OCI-LY3 (cell line): ENCODE data around the gene TMEM144.

ENCODE experiments used
- H2AFZ ChIP-seq: fragments of 200-600, 300-600 bp; shearing (Covaris generic); 2 replicates; pipeline ENCODE4 v1.6.0; 2014; ENCODE audit warnings: antibody characterized with exemption, low read depth, low read length
- H3K27ac ChIP-seq: fragments of 200-600, 300-600 bp; sonication (generic); 2 replicates; pipeline ENCODE4 v1.5.1; 2014; ENCODE audit warnings: mild to moderate bottlenecking, low read length, moderate library complexity, mixed read lengths
- H3K27me3 ChIP-seq: fragments of 200-600, 300-600 bp; sonication (generic); 2 replicates; pipeline ENCODE4 v1.6.1; 2014; ENCODE audit warnings: low read depth, low read length, mixed read lengths
- H3K36me3 ChIP-seq: fragments of 200-600, 300-600 bp; sonication (generic); replicated peaks from 2 replicates; pipeline ENCODE3; 2014; ENCODE audit warnings: low read depth, low read length, mixed read lengths
- H3K4me1 ChIP-seq: fragments of 300-600, 200-600 bp; sonication (generic); 2 replicates; pipeline ENCODE4 v1.6.1; 2014; ENCODE audit warnings: low read length, mixed read lengths
- H3K4me2 ChIP-seq: fragments of 200-600, 300-600 bp; sonication (generic); 2 replicates; pipeline ENCODE4 v1.6.1; 2014; ENCODE audit warnings: low read length, mixed read lengths
- H3K4me3 ChIP-seq: fragments of 300-600, 200-600 bp; sonication (generic); 2 replicates; pipeline ENCODE4 v1.5.1; 2014; ENCODE audit warnings: antibody characterized with exemption, mild to moderate bottlenecking, low read length, moderate library complexity
- H3K79me2 ChIP-seq: fragments of 300-600, 200-600 bp; shearing (Covaris generic); 2 replicates; pipeline ENCODE4 v1.6.1; 2014; ENCODE audit warnings: mild to moderate bottlenecking, low read length, mixed read lengths
- H3K9ac ChIP-seq: fragments of 300-600, 200-600 bp; shearing (Covaris generic); 2 replicates; pipeline ENCODE4 v1.6.0; 2014; ENCODE audit warnings: mild to moderate bottlenecking, low read length, moderate library complexity
- H3K9me3 ChIP-seq: fragments of 200-600, 300-600 bp; shearing (Covaris generic); 2 replicates; pipeline ENCODE4 v1.6.1; 2014; ENCODE audit warnings: low read length, mixed read lengths; ENCODE audit not compliant: insufficient read depth
- H4K20me1 ChIP-seq: fragments of 200-600, 300-600 bp; sonication (generic); 2 replicates; pipeline ENCODE4 v1.6.1; 2016; ENCODE audit warnings: low read length, mixed read lengths; ENCODE audit not compliant: insufficient read depth
- EZH2phosphoT487 ChIP-seq: fragments of 200-600 bp; shearing (Covaris generic); IDR thresholded peaks from 2 replicates; pipeline ENCODE4 v1.6.1; 2018; ENCODE audit warnings: antibody characterized with exemption, mixed run types, low read depth
- TF ChIP-seq, protein P1 (sequence below): fragments of 200-600, 300-600 bp; sonication (generic); IDR thresholded peaks from 2 replicates; pipeline ENCODE4 v1.5.1; 2014; ENCODE audit warnings: antibody characterized with exemption, low read length, low read depth

Gene TMEM144

DNA sequence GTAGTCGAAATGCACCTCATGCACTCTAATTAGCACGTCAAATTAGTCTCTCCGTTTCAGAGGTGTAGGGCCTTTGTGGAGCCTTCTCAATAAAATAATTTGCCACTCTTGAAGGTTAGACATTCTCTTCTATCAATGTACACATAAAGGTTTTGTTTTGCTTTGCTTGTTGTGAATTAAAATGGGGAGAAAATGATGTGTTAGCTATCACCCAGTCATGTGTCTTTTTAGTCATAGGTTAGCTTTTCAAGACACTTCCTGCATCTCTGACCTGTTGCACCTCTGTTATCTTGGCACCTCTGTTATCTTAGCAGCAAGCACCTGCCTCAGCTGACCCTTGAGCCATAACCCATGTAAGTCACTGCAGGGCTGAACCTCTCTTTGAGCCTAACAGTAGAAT, 936 bp downstream of the TMEM144 start:
- no peaks in the 10 kb centered on the region for H4K20me1 ChIP-seq
- peaks cover 7% of the 10 kb centered on the region for H3K4me1 ChIP-seq
- H3K79me2 ChIP-seq = no peaks in the 10 kb centered on the region
- TF ChIP-seq EZH2phosphoT487 = no peak
- TF ChIP-seq, protein P1, sequence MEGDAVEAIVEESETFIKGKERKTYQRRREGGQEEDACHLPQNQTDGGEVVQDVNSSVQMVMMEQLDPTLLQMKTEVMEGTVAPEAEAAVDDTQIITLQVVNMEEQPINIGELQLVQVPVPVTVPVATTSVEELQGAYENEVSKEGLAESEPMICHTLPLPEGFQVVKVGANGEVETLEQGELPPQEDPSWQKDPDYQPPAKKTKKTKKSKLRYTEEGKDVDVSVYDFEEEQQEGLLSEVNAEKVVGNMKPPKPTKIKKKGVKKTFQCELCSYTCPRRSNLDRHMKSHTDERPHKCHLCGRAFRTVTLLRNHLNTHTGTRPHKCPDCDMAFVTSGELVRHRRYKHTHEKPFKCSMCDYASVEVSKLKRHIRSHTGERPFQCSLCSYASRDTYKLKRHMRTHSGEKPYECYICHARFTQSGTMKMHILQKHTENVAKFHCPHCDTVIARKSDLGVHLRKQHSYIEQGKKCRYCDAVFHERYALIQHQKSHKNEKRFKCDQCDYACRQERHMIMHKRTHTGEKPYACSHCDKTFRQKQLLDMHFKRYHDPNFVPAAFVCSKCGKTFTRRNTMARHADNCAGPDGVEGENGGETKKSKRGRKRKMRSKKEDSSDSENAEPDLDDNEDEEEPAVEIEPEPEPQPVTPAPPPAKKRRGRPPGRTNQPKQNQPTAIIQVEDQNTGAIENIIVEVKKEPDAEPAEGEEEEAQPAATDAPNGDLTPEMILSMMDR = no peak
- no peak overlapping the region for H3K9ac ChIP-seq
- no peaks in the 10 kb centered on the region for H3K36me3 ChIP-seq
- H3K4me2 ChIP-seq = no peak overlapping the region
- H3K27ac ChIP-seq = no peak overlapping the region
- H3K9me3 ChIP-seq = no peaks in the 10 kb centered on the region
- H2AFZ ChIP-seq = no peak overlapping the region
- H3K27me3 ChIP-seq = no peaks in the 10 kb centered on the region
- H3K4me3 ChIP-seq = no peak overlapping the region

DNA sequence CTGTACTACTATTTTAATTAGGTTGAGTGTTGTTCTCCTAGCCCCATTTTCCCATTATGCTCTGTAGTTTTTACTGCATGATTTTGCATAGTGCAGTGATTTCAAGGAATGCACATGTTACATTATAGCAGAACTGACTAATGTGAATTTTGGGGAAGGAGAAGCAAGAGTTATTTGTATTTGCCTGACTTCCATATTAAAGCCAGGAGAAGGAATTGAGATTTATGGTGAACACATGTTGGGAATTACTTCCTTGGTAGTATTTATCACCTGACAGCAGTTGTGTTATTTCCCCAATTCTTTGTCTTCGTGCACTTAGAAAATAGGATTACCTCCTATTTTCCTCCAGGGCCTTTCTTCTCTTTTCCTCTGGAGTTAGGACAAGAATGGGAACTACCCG, 3.2 kb downstream of the TMEM144 start:
- no peak overlapping the region for H3K4me2 ChIP-seq
- H3K4me3 ChIP-seq = no peak overlapping the region
- H4K20me1 ChIP-seq = no peaks in the 10 kb centered on the region
- no peaks in the 10 kb centered on the region for H3K79me2 ChIP-seq
- H3K9me3 ChIP-seq = no peaks in the 10 kb centered on the region
- H3K27me3 ChIP-seq = no peaks in the 10 kb centered on the region
- H3K4me1 ChIP-seq = peaks cover 7% of the 10 kb centered on the region
- H2AFZ ChIP-seq = no peak overlapping the region
- H3K36me3 ChIP-seq = no peaks in the 10 kb centered on the region
- TF ChIP-seq EZH2phosphoT487 = no peak
- TF ChIP-seq, protein P1 = no peak
- no peak overlapping the region for H3K27ac ChIP-seq
- no peak overlapping the region for H3K9ac ChIP-seq

- H3K27me3 ChIP-seq = no peaks in the 10 kb centered on the region
- H3K9me3 ChIP-seq = no peaks in the 10 kb centered on the region
- TF ChIP-seq, protein P1 = no peak
- no peak for TF ChIP-seq EZH2phosphoT487
- H2AFZ ChIP-seq = no peak overlapping the region
- H3K9ac ChIP-seq = no peak overlapping the region
- no peaks in the 10 kb centered on the region for H3K79me2 ChIP-seq
- no peak overlapping the region for H3K4me2 ChIP-seq
- no peak overlapping the region for H3K27ac ChIP-seq
- no peaks in the 10 kb centered on the region for H4K20me1 ChIP-seq
- H3K36me3 ChIP-seq = no peaks in the 10 kb centered on the region
- peaks cover 6% of the 10 kb centered on the region; the same call in 1 of the 2 replicates for H3K4me1 ChIP-seq
- no peak overlapping the region for H3K4me3 ChIP-seq
Observed at GRCh38 chr4:158214856-158215255, 4.6 kb downstream of the TMEM144 start.

DNA sequence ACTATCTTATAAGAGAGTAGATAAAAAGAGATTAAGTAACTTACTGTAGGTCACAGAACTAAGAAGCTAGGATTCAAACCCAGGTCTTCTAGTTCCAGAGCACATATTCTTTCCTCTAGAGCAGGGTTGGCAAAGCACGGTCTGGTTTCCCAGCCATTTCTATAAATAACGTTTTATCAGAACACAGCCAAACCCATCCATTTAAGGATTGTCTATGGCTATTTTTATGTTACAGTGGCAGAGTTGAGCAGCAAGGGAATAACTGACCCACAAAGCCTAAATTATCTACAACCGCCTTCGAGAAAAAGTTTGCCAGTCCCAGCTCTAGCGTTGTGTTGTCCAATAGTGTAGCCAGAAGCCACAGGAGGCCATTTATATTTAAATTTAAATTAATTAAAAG, 7.5 kb downstream of the TMEM144 start:
- H3K9ac ChIP-seq = no peak overlapping the region
- no peaks in the 10 kb centered on the region for H3K27me3 ChIP-seq
- H2AFZ ChIP-seq = no peak overlapping the region
- H4K20me1 ChIP-seq = no peaks in the 10 kb centered on the region
- no peak overlapping the region for H3K27ac ChIP-seq
- H3K79me2 ChIP-seq = no peaks in the 10 kb centered on the region
- TF ChIP-seq, protein P1 = no peak
- TF ChIP-seq EZH2phosphoT487 = no peak
- no peak overlapping the region for H3K4me2 ChIP-seq
- H3K9me3 ChIP-seq = no peaks in the 10 kb centered on the region
- H3K4me1 ChIP-seq = peaks cover 7% of the 10 kb centered on the region; the same call in 1 of the 2 replicates
- H3K4me3 ChIP-seq = no peak overlapping the region
- H3K36me3 ChIP-seq = no peaks in the 10 kb centered on the region
